Measurements from ENCODE around the gene AEN.
"Not testable (repeated sequence)": the region's sequence is repeated elsewhere in the genome, so short reads cannot be mapped to it uniquely, and the experiment has no call there.

The AEN gene

DNA sequence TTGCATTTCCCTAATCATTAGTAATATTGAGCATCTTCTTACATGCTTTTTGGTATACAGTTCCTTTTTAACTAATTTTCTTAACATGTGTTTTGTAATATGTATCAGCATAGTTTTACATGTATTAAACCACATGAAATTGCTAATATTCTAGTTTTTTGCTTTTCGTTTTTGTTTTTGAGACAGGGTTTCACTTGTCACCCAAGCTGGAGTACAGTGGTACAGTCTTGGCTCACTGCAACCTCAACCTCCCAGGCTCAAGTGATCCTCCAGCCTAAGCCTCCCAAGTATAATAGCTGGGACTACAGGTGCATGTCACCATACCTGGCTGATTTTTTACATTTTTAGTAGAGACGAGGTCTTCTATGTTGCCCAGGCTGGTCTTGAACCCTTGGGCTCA lies 13.3 kb downstream of the AEN start:
- DNase-seq = no peak

DNA sequence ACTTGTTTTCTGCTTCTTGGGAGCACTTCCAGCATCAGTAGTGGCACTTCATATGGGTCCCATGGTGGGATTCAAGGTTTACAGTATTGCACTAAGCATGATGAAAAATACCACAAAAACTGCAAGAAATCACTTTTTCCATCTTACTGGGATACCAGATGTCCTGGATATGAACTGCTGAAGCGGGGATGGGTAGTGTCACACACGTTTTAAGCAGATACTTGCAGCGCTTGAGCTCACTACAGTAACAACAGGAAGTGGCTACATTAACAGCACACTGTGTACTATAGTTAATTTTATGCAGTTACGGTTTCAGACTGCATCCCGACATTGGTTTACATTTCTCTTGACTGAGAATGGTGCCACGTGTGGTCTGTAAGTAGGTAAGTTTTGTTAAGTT lies 14.2 kb downstream of the AEN start:
- no peak for DNase-seq

GRCh38 chr15:88636050-88636449 lies 14.9 kb downstream of the AEN start:
- no peak for DNase-seq

GRCh38 chr15:88636654-88637053 lies 15.5 kb downstream of the AEN start:
- no peak for DNase-seq

- no peak for DNase-seq
Observed at GRCh38 chr15:88637436-88637835, 16.3 kb downstream of the AEN start.

- no peak for DNase-seq
Observed at GRCh38 chr15:88637841-88638625, 16.9 kb downstream of the AEN start.

- peak; percentile 87 for DNase-seq
Observed at GRCh38 chr15:88638626-88639372, 17.7 kb downstream of the AEN start, which contains the start of gene ISG20. TSS of gene ISG20 (plus strand) at chr15:88639016. CDS start at chr15:88639367, 351 bp downstream.

DNA sequence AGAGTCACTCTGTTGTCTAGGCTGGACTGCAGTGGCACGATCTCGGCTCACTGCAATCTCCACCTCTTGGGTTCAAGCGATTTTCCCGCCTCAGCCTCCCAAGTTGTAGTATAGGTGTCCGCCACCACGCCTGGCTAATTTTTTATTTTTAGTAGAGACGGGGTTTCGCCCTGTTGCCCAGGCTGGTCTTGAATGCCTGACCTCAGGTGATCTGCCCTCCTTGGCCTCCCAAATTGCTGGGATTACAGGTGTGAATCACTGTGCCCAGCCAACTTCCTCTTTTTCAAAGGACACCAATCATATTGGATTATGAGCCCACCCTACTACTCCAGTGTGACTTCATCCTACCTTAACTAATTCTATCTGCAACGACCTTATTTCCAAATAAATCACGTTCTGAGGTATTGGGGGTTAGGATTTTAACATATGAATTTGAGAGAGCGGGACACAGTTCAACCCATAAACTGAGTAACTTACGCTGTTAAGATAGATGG lies 20.9 kb downstream of the AEN start:
- no peak for DNase-seq

- DNase-seq = not testable (repeated sequence)
Observed at GRCh38 chr15:88642514-88642913, 21.4 kb downstream of the AEN start.

GRCh38 chr15:88644741-88645140 lies 23.6 kb downstream of the AEN start:
- no peak for DNase-seq

DNA sequence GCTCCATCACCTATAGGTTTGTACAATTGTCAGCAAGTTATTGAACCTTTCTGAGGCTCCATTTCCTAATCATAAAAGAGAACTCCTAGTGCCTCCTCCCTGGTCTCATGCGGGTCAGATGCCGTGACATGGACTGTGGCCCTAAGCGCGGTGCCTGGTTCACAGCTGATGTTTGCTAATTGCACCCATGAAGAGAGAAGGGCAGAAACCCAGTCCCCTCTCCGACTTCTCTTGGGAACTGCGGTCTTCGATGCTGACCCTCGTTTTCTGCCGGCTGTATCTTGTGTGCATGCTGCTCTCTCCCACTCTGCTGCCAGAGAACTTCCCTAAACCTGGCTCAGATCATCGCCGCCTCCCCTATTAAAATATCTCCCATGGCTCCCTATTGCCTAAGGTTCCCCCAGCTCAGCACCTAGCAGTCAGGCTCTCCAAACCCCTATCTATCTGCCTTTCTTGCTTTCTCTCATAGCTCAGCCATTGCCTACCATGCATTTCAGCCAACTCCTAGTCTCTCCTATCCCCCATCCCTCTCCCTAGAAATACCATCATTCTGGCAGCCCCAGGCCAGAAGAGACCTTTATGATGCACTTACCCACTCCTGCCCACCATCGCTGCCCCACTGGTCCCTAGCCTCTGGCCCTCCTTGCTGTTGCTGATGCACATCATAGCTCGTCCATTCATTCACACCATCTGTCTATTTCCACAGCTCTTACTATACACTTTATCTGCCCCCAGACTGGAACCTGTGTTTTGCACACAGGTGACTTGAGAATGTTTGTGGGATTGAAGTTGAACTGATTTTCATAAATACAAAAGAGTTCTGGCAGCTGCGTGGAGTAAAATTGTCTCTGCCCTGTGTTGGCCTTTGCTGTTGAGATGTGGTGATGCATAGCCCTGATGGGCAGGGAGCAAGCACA lies 24.3 kb downstream of the AEN start:
- DNase-seq = no peak

DNA sequence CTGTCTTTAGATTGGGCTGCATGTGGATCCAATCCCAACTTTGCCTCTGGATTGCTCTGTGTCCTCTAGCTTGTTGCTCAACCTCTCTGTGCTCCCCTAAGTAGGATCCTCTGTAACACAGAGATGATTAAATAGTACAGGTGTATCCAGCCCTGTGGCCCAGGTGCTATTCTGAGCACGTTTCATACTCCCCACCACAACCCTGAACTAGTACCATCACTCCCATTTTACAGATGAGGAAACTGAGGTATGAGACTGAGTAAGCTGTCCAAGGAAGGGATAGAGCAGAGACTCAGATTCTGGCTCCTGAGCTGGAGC lies 24.9 kb downstream of the AEN start:
- no peak for DNase-seq

DNA sequence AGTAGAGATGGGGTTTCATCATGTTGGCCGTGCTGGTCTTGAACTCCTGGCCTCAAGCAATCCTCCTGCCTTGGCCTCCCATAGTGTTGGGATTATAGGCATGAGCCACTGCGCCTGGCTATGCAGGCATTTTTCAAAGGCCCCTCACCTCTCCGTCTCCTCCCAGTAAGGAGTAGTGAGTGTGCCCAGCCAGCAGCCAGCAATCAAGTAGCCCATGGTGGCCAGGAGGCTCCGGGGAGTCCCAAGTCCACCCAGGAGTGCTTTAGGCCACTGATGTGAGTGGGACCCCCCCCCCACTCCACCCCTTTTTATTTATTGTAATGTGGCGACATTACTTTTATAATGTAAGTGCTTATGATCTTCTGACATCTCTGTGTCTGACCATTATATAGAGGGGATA lies 25.8 kb downstream of the AEN start:
- no peak for DNase-seq

DNA sequence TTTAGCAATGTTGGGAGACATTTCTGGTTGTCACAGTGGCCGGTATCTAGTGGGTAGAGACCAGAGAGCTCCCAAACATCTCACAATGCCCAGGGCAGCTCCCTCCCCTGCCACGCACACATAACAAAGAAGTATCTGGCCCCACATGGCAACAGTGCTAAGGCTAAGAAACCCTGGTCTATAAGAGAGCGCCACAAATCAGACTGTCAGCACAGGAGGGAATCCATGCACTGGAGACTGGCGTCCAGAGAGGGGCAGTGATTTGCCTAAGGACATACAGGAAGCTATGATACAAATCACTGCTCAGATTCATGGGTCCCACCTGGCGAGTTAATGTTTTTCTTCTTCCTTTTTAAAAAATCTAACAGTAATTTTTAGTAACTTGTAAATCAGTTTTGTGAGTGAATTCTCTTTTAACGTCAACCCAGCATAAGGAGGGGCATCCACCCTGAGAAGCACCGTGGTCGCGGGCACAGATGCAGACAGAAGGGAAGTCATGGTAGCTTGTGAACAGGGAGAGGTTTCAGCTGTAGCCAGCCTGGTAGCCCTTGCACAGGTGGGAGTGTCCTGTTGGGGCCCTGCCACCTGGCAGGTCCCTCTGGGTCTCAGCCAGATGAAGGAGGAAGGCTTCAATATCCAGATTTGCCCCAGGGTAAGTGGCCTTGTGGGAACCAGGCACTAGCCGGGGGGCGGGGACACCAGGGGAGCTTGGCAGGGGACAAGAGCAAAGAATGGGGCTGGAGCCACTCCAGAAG lies 26.4 kb downstream of the AEN start:
- DNase-seq = no peak

GRCh38 chr15:88648357-88649214 lies 27.4 kb downstream of the AEN start:
- DNase-seq = no peak

- DNase-seq = no peak
Observed at GRCh38 chr15:88649286-88649733, 28.2 kb downstream of the AEN start.

DNA sequence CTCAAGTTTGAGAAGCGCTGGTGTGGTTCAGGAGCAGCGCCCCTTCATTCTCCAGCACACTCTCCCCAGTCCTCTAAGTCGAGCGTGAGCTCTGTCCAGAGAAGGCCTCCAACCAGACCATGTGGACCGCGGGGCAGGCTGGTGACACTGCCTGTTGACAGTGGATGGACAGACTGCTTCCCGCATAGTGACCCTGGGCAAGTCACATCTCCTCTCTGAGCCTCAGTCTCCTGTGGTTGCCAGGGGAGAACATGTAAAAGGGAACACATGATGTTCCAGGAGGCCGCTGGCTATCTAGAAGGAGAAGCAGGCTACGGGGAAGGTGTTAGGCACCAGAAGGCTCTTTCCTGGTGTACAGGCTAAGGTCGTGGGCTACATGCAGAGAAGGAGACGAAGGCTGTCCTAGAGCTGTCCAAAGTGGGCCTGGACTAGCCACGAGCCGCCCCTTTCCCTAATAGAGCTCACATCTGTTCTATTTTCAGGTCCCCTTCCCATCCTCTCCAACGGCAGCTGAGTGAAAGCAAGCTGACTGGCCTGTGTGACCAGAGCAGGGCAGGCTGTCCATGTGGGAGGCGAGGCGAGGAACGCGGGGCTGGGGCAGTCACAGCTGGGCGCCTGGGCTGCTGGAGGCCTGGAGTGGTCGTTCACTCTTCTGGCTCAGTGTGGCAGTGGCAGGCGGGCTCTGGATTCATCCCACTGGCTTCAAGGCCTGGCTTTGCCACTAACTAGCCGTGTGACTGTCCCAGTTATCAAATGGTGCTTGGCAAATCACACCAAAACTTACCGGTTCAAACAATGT lies 28.8 kb downstream of the AEN start:
- DNase-seq = no peak

- DNase-seq = no peak
Observed at GRCh38 chr15:88650556-88650955, 29.4 kb downstream of the AEN start.

GRCh38 chr15:88651136-88651732 lies 30.1 kb downstream of the AEN start:
- DNase-seq = no peak

DNA sequence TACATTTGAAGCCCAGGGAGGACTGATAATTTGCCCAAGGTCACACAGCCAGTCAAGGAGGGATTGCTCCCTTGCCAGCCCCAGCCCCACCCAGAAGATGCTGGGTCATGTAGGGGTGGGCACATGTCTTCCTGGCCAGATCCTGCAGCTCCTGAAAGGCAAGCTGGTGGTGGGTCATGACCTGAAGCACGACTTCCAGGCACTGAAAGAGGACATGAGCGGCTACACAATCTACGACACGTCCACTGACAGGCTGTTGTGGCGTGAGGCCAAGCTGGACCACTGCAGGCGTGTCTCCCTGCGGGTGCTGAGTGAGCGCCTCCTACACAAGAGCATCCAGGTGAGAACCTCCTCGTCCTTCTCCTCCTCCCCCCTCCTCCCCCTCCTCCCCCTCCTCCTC lies 30.8 kb downstream of the AEN start:
- no peak for DNase-seq

Measured in SIG-M5 (cell line).